GM23338 (cell line): ENCODE results near the gene IRF5. TPM values are rescaled to one million over a fixed set of nuclear protein-coding genes. Genes with fewer than 3 reads are reported as not detected.

Experiments
- ATAC-seq: fragments of 200-7000 bp; cut with Tn5 transposase; 3 replicates; pipeline ENCODE4 v1.9.1; 2020
- DNase-seq: peaks from one replicate; pipeline ENCODE4 v3.0.0-alpha.2; 2015; ENCODE audit warnings: low spot score
- H2AFZ ChIP-seq: fragments of 200-600 bp; sonication (generic); 2 replicates; pipeline ENCODE4 v1.8.0; 2016; ENCODE audit warnings: antibody characterized with exemption, mild to moderate bottlenecking, moderate library complexity
- H3F3A ChIP-seq: fragments of 200-600 bp; sonication (generic); replicated peaks from 2 replicates; pipeline ENCODE4 v1.8.0; 2017; ENCODE audit warnings: antibody characterized with exemption, mixed run types, low read depth
- H3K27ac ChIP-seq: fragments of 200-600 bp; sonication (generic); 2 replicates; pipeline ENCODE4 v1.6.1; 2016; ENCODE audit warnings: low read depth
- H3K27me3 ChIP-seq: fragments of 200-600 bp; sonication (generic); 2 replicates; pipeline ENCODE4 v1.8.0; 2016; ENCODE audit warnings: mild to moderate bottlenecking, mixed run types, moderate library complexity; ENCODE audit not compliant: insufficient read depth
- H3K36me3 ChIP-seq: fragments of 200-600 bp; sonication (generic); 2 replicates; pipeline ENCODE4 v1.8.0; 2016; ENCODE audit warnings: mild to moderate bottlenecking; ENCODE audit not compliant: insufficient read depth
- H3K4me1 ChIP-seq: fragments of 200-600 bp; sonication (generic); 2 replicates; pipeline ENCODE4 v1.8.0; 2016; ENCODE audit warnings: mild to moderate bottlenecking, moderate library complexity; ENCODE audit not compliant: insufficient read depth
- H3K4me2 ChIP-seq: fragments of 200-600 bp; sonication (generic); 2 replicates; pipeline ENCODE4 v1.7.1; 2017; ENCODE audit warnings: mixed run types
- H3K4me3 ChIP-seq: fragments of 200-600 bp; sonication (generic); 2 replicates; pipeline ENCODE4 v1.6.1; 2016; ENCODE audit warnings: mixed run types
- H3K79me2 ChIP-seq: fragments of 200-600 bp; sonication (generic); replicated peaks from 2 replicates; pipeline ENCODE4 v1.8.0; 2017; ENCODE audit warnings: mild to moderate bottlenecking; ENCODE audit not compliant: insufficient read depth
- H3K9me2 ChIP-seq: fragments of 200-600 bp; sonication (generic); 2 replicates; pipeline ENCODE4 v1.8.0; 2017; ENCODE audit not compliant: insufficient read depth
- H4K20me1 ChIP-seq: fragments of 200-600 bp; sonication (generic); replicated peaks from 2 replicates; pipeline ENCODE4 v1.8.0; 2017; ENCODE audit warnings: mild to moderate bottlenecking; ENCODE audit not compliant: insufficient read depth
- H3K27ac Mint-ChIP-seq: 2 replicates; pipeline ENCODE4 v1.8.0; 2020; ENCODE audit warnings: inconsistent platforms, mild to moderate bottlenecking, moderate library complexity, mixed read lengths
- H3K27me3 Mint-ChIP-seq: 3 replicates; pipeline ENCODE4 v1.8.0; 2022; ENCODE audit warnings: low read depth, mild to moderate bottlenecking, moderate library complexity, mixed read lengths, inconsistent platforms; ENCODE audit not compliant: insufficient read depth, poor library complexity
- H3K36me3 Mint-ChIP-seq: 3 replicates; pipeline ENCODE4 v1.8.0; 2021; ENCODE audit warnings: low read depth, mild to moderate bottlenecking, inconsistent platforms, moderate library complexity, mixed read lengths
- H3K4me1 Mint-ChIP-seq: 3 replicates; pipeline ENCODE4 v1.8.0; 2020; ENCODE audit warnings: mild to moderate bottlenecking, inconsistent platforms, mixed read lengths
- H3K4me3 Mint-ChIP-seq: 3 replicates; pipeline ENCODE4 v1.8.0; 2021; ENCODE audit warnings: moderate library complexity, mild to moderate bottlenecking, inconsistent platforms, mixed read lengths
- H3K9me3 Mint-ChIP-seq: 3 replicates; pipeline ENCODE4 v1.8.0; 2020; ENCODE audit warnings: moderate library complexity, mild to moderate bottlenecking, inconsistent platforms, mixed read lengths
- EZH2 ChIP-seq: fragments of 200-600 bp; sonication (generic); IDR thresholded peaks from one replicate; pipeline ENCODE4 v1.8.0; 2017; ENCODE audit warnings: antibody characterized with exemption, mild to moderate bottlenecking, low read depth; ENCODE audit not compliant: unreplicated experiment
- EZH2phosphoT487 ChIP-seq: fragments of 200-600 bp; sonication (generic); IDR thresholded peaks from one replicate; pipeline ENCODE4 v1.8.1; 2018; ENCODE audit warnings: antibody characterized with exemption; ENCODE audit not compliant: unreplicated experiment
- NANOG ChIP-seq: IDR thresholded peaks from 2 replicates; pipeline ENCODE4 v1.6.1; 2016; ENCODE audit warnings: antibody characterized with exemption, borderline replicate concordance
- STAT1 ChIP-seq: IDR thresholded peaks from one replicate; pipeline ENCODE4 v1.6.1; 2016; ENCODE audit warnings: antibody characterized with exemption; ENCODE audit not compliant: unreplicated experiment
- ZNF114 ChIP-seq: fragments of 250-450 bp; sonication (Bioruptor Pico); IDR thresholded peaks from 2 replicates; pipeline ENCODE4 v1.5.0; 2020; ENCODE audit warnings: mild to moderate bottlenecking, moderate library complexity
- polyA plus RNA-seq: library from polyadenylated mRNA; unstranded; fragments of >200 nt; fragmentation: Nextera tagmentation; extraction: Ambion mirVana; gene quantifications from 2 replicates; pipeline ENCODE4 v1.2.1, GENCODE V29; 2016
- total RNA-seq: library from RNA; depleted of rRNA; stranded (reverse); fragments of >200 nt; shearing (Covaris generic); gene quantifications from 2 replicates; pipeline ENCODE4 v1.2.3, GENCODE V29; 2014
- TF ChIP-seq, protein P1 (sequence below): IDR thresholded peaks from 2 replicates; pipeline ENCODE4 v1.6.1; 2016; ENCODE audit warnings: antibody characterized with exemption
- TF ChIP-seq, protein P2 (sequence below): IDR thresholded peaks from one replicate; pipeline ENCODE4 v1.6.1; 2018; ENCODE audit warnings: antibody characterized with exemption; ENCODE audit not compliant: unreplicated experiment
- TF ChIP-seq, protein P3 (sequence below): fragments of 250-450 bp; sonication (Bioruptor Pico); IDR thresholded peaks from 2 replicates; pipeline ENCODE4 v1.5.0; 2020; ENCODE audit warnings: mild to moderate bottlenecking, moderate library complexity

IRF5 gene
- total and polyA plus RNA-seq, 2 experiments from 2014 or later, result 0.37 to 3.7 TPM

DNA sequence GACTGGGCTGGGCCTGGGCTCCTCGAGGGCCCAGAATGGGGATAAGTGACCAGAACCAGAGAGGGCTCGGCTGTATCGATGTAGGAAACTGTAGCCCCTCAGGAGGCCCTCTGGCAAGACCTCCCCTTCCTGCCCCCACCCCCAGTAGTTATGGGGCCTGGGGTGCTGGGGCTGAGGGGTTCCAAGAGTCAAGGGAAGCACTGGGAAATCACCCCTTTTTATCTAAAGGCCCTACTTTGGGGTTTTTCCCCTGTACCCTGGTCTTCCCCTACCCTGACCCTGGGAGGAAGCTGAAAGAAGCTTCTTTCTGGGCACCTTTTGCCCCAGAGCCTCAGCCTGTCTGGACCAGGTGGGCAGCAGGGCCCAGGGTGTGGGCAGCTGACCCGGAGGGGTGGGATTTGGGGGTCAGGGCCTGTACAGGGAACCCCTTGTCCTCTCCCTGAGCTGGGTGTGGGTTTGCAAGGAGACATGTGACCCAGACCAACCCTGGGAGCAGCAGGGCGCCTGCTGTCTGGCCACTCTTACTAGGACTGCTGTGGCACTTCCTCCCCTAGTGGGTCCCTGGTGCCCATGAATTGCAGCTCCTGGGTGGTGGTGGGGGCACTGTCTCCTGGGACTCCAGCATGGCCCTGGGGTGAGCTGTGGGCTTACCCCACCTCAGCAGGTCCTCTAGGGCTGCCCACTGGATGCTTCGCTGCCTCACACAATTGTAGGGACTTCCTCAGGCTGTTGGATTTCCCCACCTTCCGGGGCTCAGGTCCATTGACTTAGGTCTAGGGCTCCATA lies 1.5 kb downstream of the IRF5 start (continued):
- TF ChIP-seq, protein P1, sequence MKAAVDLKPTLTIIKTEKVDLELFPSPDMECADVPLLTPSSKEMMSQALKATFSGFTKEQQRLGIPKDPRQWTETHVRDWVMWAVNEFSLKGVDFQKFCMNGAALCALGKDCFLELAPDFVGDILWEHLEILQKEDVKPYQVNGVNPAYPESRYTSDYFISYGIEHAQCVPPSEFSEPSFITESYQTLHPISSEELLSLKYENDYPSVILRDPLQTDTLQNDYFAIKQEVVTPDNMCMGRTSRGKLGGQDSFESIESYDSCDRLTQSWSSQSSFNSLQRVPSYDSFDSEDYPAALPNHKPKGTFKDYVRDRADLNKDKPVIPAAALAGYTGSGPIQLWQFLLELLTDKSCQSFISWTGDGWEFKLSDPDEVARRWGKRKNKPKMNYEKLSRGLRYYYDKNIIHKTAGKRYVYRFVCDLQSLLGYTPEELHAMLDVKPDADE, result no peak
- no peak for TF ChIP-seq EZH2phosphoT487
- TF ChIP-seq, protein P2, sequence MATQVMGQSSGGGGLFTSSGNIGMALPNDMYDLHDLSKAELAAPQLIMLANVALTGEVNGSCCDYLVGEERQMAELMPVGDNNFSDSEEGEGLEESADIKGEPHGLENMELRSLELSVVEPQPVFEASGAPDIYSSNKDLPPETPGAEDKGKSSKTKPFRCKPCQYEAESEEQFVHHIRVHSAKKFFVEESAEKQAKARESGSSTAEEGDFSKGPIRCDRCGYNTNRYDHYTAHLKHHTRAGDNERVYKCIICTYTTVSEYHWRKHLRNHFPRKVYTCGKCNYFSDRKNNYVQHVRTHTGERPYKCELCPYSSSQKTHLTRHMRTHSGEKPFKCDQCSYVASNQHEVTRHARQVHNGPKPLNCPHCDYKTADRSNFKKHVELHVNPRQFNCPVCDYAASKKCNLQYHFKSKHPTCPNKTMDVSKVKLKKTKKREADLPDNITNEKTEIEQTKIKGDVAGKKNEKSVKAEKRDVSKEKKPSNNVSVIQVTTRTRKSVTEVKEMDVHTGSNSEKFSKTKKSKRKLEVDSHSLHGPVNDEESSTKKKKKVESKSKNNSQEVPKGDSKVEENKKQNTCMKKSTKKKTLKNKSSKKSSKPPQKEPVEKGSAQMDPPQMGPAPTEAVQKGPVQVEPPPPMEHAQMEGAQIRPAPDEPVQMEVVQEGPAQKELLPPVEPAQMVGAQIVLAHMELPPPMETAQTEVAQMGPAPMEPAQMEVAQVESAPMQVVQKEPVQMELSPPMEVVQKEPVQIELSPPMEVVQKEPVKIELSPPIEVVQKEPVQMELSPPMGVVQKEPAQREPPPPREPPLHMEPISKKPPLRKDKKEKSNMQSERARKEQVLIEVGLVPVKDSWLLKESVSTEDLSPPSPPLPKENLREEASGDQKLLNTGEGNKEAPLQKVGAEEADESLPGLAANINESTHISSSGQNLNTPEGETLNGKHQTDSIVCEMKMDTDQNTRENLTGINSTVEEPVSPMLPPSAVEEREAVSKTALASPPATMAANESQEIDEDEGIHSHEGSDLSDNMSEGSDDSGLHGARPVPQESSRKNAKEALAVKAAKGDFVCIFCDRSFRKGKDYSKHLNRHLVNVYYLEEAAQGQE, result no peak
- no peak for TF ChIP-seq ZNF114 (CRISPR knock-in tag)
- TF ChIP-seq EZH2, result no peak
- TF ChIP-seq STAT1, result no peak
- TF ChIP-seq NANOG, result no peak

DNA sequence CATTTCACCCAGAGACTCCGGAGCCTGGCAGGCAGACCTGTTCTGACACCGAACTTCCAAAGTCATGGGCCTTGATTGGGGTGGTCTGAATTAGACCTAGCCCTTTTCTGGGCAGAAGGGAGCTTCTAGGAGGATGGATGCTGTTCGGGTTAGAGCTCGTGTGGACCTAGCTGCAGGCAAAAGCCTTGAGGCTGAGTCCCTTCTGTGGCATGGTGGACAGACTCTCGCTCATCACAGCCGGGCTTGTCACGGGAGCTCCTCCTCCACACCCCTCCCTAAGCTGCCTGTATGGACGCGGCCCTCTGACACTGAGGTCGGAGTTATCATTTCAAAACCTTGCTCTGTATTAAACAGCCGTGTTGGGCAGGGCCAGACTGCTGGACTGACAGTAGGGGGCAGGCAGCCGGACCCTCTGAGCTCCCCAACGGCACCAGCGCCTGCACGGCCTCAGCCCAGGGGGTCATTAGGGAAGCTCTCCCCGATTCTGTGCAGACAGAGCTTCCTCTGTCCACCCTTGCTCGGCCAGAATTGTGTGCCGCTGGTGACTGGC lies 2.2 kb downstream of the IRF5 start:
- Histone ChIP-seq H3K36me3 (no peaks in the 10 kb centered on the region), H4K20me1 (peaks cover 4% of the 10 kb centered on the region; the same call in 1 of the 2 replicates), H3K27me3 (peaks cover 61% of the 10 kb centered on the region), H3K4me3 (no peak overlapping the region), H3K27ac (no peak overlapping the region), H3K4me2 (no peak overlapping the region), H3K4me1 (no peaks in the 10 kb centered on the region), H3K9me2 (no peaks in the 10 kb centered on the region), H3F3A (0 out of 2 replicates have a peak, but pooled peaks cover 5% of the 10 kb centered on the region), H2AFZ (no peak overlapping the region), H3K79me2 (no peaks in the 10 kb centered on the region)
- Mint-ChIP-seq H3K27ac (no peak overlapping the region), H3K4me3 (no peak overlapping the region), H3K27me3 (peaks cover 56% of the 10 kb centered on the region), H3K36me3 (no peaks in the 10 kb centered on the region; the same call in 2 of the 3 replicates), H3K4me1 (peaks cover 11% of the 10 kb centered on the region), H3K9me3 (no peaks in the 10 kb centered on the region)
- ATAC-seq (no peak), DNase-seq (no peak)
- TF ChIP-seq, protein P3, sequence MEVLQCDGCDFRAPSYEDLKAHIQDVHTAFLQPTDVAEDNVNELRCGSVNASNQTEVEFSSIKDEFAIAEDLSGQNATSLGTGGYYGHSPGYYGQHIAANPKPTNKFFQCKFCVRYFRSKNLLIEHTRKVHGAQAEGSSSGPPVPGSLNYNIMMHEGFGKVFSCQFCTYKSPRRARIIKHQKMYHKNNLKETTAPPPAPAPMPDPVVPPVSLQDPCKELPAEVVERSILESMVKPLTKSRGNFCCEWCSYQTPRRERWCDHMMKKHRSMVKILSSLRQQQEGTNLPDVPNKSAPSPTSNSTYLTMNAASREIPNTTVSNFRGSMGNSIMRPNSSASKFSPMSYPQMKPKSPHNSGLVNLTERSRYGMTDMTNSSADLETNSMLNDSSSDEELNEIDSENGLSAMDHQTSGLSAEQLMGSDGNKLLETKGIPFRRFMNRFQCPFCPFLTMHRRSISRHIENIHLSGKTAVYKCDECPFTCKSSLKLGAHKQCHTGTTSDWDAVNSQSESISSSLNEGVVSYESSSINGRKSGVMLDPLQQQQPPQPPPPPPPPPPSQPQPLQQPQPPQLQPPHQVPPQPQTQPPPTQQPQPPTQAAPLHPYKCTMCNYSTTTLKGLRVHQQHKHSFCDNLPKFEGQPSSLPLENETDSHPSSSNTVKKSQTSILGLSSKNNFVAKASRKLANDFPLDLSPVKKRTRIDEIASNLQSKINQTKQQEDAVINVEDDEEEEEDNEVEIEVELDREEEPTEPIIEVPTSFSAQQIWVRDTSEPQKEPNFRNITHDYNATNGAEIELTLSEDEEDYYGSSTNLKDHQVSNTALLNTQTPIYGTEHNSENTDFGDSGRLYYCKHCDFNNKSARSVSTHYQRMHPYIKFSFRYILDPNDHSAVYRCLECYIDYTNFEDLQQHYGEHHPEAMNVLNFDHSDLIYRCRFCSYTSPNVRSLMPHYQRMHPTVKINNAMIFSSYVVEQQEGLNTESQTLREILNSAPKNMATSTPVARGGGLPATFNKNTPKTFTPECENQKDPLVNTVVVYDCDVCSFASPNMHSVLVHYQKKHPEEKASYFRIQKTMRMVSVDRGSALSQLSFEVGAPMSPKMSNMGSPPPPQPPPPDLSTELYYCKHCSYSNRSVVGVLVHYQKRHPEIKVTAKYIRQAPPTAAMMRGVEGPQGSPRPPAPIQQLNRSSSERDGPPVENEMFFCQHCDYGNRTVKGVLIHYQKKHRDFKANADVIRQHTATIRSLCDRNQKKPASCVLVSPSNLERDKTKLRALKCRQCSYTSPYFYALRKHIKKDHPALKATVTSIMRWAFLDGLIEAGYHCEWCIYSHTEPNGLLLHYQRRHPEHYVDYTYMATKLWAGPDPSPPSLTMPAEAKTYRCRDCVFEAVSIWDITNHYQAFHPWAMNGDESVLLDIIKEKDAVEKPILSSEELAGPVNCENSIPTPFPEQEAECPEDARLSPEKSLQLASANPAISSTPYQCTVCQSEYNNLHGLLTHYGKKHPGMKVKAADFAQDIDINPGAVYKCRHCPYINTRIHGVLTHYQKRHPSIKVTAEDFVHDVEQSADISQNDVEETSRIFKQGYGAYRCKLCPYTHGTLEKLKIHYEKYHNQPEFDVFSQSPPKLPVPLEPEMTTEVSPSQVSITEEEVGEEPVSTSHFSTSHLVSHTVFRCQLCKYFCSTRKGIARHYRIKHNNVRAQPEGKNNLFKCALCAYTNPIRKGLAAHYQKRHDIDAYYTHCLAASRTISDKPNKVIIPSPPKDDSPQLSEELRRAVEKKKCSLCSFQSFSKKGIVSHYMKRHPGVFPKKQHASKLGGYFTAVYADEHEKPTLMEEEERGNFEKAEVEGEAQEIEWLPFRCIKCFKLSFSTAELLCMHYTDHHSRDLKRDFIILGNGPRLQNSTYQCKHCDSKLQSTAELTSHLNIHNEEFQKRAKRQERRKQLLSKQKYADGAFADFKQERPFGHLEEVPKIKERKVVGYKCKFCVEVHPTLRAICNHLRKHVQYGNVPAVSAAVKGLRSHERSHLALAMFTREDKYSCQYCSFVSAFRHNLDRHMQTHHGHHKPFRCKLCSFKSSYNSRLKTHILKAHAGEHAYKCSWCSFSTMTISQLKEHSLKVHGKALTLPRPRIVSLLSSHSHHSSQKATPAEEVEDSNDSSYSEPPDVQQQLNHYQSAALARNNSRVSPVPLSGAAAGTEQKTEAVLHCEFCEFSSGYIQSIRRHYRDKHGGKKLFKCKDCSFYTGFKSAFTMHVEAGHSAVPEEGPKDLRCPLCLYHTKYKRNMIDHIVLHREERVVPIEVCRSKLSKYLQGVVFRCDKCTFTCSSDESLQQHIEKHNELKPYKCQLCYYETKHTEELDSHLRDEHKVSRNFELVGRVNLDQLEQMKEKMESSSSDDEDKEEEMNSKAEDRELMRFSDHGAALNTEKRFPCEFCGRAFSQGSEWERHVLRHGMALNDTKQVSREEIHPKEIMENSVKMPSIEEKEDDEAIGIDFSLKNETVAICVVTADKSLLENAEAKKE (CRISPR knock-in tag), result no peak
- TF ChIP-seq STAT1, result no peak
- TF ChIP-seq, protein P2, result no peak
